ENCODE data around the gene NID1. TPM values are rescaled to one million over a fixed set of nuclear protein-coding genes. Genes with fewer than 3 reads are reported as not detected.
"Not testable (repeated sequence)": the region's sequence is repeated elsewhere in the genome, so short reads cannot be mapped to it uniquely, and the experiment has no call there.

The NID1 gene
- total and polyA plus RNA-seq, 12 donors: 26.0 to 216 (median 82.5) TPM

DNA sequence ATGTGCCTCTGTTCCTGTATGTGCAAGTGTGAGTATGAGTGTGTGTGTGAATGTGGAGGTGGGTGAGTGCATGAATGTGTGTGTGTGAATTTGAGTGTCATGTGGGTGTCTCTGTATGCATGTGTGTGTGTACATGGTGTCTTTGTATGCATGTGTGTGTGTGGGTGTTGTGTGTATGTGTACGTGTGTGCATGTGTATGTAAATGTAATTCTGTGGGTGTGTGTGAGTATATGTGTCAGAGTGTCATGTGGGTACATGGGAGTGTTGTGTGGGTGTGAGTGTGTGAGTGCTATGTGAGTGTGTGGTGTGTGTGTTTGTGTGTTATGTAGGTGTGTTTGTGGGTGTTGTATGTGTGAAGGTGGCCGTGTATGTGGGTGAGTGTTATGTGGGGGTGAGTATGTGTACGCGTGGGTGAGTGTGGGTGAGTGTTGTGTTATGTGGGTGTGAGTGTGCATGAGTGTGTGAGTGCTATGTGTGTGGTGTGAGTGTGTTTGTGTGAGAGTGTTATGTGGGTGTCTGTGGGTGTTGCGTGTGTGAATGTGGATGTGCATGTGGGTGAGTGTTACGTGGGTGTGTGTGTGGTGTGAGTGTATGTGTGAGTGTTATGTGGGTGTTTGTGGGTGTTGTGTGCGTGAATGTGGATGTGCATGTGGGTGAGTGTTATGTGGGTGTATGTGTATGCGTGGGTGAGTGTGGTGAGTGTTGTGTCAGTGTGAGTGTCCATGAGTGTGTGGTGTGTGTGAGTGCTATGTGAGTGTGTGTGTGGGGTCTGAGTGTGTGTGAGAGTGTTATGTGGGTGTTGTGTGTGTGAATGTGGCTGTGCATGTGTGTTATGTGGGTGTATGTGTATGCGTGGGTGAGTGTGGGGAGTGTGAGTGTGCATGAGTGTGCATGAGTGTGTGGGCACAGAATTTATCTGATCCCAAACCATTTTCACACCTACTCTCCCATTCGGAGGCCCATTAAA, 36.6 kb upstream of the NID1 start:
- WGBS, 4 donors: 72 to 82% (median 76%) methylated on average over 10 of the region's 10 CpGs
- Histone ChIP-seq H3K9me3 (replicated peaks in 1 of 3) (no peaks in the 10 kb centered on the region), H3K4me3 (no peak overlapping the region), H3K36me3 (replicated peaks in 1 of 2) (no peaks in the 10 kb centered on the region), H3K4me1 (replicated peaks in 1 of 2) (no peaks in the 10 kb centered on the region), H3K27ac (no peak overlapping the region), H3K27me3 (peaks cover 3% of the 10 kb centered on the region)
- no peak for DNase-seq
- TF ChIP-seq, protein P1, sequence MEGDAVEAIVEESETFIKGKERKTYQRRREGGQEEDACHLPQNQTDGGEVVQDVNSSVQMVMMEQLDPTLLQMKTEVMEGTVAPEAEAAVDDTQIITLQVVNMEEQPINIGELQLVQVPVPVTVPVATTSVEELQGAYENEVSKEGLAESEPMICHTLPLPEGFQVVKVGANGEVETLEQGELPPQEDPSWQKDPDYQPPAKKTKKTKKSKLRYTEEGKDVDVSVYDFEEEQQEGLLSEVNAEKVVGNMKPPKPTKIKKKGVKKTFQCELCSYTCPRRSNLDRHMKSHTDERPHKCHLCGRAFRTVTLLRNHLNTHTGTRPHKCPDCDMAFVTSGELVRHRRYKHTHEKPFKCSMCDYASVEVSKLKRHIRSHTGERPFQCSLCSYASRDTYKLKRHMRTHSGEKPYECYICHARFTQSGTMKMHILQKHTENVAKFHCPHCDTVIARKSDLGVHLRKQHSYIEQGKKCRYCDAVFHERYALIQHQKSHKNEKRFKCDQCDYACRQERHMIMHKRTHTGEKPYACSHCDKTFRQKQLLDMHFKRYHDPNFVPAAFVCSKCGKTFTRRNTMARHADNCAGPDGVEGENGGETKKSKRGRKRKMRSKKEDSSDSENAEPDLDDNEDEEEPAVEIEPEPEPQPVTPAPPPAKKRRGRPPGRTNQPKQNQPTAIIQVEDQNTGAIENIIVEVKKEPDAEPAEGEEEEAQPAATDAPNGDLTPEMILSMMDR (IDR thresholded peaks at IDR 0.05): no peak
- no peak for TF ChIP-seq POLR2A (IDR thresholded peaks at IDR 0.05)
- intact Hi-C loops (cut with DNase I): loop anchor here in 1 of 2 donors (5.0 kb wide), 1 partner anchor 391 kb away; no protein-coding TSS in a partner anchor

DNA sequence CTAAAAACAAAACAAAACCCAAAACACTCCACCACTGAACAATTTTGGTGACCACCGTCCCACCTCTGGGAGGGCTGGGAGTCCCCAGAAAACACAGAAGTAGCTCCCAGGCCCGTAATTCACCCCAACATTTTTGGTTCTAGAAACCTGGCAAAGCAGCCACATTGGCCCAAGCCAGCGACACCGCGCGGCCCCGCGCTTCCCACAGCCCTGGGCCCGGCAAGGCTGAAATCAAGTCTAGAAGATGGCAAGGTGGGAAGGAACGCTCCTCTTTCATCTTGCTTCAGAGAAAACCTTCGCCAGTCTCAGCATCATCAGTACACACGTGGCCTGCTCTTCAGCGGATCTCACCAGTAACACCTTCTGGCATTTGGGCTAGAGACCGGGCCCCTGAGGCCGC, 35.9 kb upstream of the NID1 start:
- peaks cover 3% of the 10 kb centered on the region for H3K27me3 ChIP-seq
- H3K36me3 ChIP-seq (replicated peaks in 1 of 2): no peaks in the 10 kb centered on the region
- WGBS, 4 donors: 85 to 95% (median 87%) methylated on average over 12 to 15 of the region's 15 CpGs
- H3K27ac ChIP-seq: no peak overlapping the region
- TF ChIP-seq, protein P1 (IDR thresholded peaks at IDR 0.05): no peak
- no peak for TF ChIP-seq POLR2A (IDR thresholded peaks at IDR 0.05)
- H3K4me1 ChIP-seq (replicated peaks in 1 of 2): no peaks in the 10 kb centered on the region
- no peak for DNase-seq
- no peak overlapping the region for H3K4me3 ChIP-seq
- intact Hi-C loops (cut with DNase I): loop anchor here in 1 of 2 donors (5.0 kb wide), 1 partner anchor 392 kb away; no protein-coding TSS in a partner anchor
- no peaks in the 10 kb centered on the region for H3K9me3 ChIP-seq (replicated peaks in 1 of 3)

DNA sequence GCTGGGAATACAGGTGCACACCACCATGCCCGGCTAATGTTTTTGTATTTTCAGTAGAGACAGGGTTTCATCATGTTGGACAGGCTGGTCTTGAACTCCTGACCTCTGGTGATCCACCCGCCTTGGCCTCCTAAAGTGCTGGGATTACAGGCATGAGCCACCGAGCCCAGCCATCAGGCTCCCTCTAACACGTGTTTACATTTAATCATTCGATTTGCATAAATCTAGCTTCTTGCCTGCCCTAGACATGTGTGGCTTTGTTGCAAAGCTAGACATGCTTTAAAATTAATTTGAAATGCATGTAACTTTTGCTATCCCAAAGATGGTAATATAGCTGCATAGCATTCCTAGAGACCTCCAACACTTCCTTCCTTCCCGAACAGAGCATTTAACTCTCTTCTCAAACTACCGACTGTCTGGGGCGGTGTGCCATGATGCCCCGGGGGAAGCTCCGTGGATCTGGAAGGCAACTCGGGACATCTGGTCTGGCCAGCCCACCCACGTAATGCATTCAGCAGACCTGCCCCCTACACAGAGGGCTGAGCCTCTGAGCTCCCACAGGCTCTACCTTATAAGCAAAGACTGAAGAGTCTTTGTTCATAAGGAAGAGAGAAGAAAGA, 34.6 kb upstream of the NID1 start:
- WGBS, 4 donors: 50 to 56% (median 51%) methylated on average over 6 to 12 of the region's 12 CpGs
- intact Hi-C loops (cut with DNase I): no loop called here
- Histone ChIP-seq H3K27me3 (peaks cover 3% of the 10 kb centered on the region), H3K36me3 (replicated peaks in 1 of 2) (no peaks in the 10 kb centered on the region), H3K27ac (no peak overlapping the region), H3K4me3 (no peak overlapping the region), H3K4me1 (replicated peaks in 1 of 2) (no peaks in the 10 kb centered on the region), H3K9me3 (replicated peaks in 1 of 3) (no peaks in the 10 kb centered on the region)
- no peak for TF ChIP-seq POLR2A (IDR thresholded peaks at IDR 0.05)
- TF ChIP-seq, protein P1 (IDR thresholded peaks at IDR 0.05): no peak
- no peak for DNase-seq

DNA sequence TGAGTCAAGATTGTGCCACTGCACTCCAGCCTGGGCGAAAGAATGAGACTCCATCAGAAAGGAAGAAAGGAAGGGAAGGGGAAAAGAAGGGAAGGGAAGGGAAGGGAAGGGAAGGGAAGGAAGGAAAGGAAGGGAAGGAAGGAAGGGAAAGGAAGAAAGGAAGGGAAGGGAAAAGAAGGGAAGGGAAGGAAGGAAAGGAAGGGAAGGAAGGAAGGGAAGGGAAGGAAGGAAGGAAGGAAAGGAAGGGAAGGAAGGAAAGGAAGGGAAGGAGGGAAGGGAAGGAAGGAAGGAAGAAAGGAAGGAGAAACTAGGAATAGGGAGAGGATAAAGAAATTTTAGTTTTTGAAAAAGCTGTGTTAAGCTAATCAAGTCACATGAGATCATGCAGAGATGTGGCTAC, 33.4 kb upstream of the NID1 start:
- WGBS, 4 donors: 53 to 94% (median 92%) methylated on average over 1 of the region's 1 CpG
- intact Hi-C loops (cut with DNase I): no loop called here

DNA sequence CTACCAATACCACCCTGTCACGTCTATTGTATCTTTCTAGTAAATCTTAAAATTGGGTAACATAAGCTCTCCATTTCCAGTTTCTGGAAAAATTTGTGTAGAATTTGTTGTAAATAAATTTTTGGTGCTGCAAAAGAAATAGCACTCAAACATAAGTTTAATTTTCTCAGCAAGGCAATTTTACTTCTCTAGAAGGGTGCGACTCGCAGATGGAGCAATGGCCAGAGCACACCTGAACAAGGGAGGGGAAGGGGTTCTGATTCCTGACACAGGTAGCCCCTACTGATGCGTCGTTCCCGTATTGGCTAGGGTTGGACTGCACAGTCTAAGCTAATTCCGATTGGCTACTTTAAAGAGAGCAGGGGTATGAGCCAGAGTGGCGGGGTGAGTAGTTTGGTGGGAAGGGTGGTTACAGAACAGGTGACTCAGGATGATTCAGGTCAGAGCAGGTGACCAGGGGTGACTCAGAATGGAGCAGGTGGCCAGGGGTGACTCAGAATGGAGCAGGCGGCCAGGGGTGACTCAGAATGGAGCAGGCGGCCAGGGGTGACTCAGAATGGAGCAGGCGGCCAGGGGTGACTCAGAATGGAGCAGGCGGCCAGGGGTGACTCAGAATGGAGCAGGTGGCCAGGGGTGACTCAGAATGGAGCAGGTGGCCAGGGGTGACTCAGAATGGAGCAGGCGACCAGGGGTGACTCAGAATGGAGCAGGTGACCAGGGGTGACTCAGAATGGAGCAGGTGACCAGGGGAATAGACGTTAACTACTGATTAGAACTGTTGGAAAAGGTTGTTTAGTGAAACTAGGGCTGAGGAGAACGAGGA, 32.0 kb upstream of the NID1 start:
- H3K27me3 ChIP-seq; H3K4me3 ChIP-seq; H3K4me1 ChIP-seq (replicated peaks in 1 of 2); H3K9me3 ChIP-seq (replicated peaks in 1 of 3); intact Hi-C loops (cut with DNase I); H3K36me3 ChIP-seq (replicated peaks in 1 of 2): not testable (repeated sequence)
- peak; percentile 77 to 91 (median 86) for DNase-seq
- WGBS, 4 donors: 62 to 64% (median 63%) methylated on average over 14 to 15 of the region's 15 CpGs
- H3K27ac ChIP-seq: peak overlapping the region in 3 of 5 donors; percentile 26 to 78 (median 43)

More for the DNA sequence above, 33.4 kb upstream of the NID1 start:
- Histone ChIP-seq H3K27me3 (peaks cover 2% of the 10 kb centered on the region), H3K27ac (no peak overlapping the region), H3K36me3 (replicated peaks in 1 of 2) (no peaks in the 10 kb centered on the region), H3K4me1 (replicated peaks in 1 of 2) (no peaks in the 10 kb centered on the region), H3K9me3 (replicated peaks in 1 of 3) (no peaks in the 10 kb centered on the region), H3K4me3 (no peak overlapping the region)
- TF ChIP-seq POLR2A (IDR thresholded peaks at IDR 0.05): no peak
- TF ChIP-seq, protein P1 (IDR thresholded peaks at IDR 0.05): no peak
- no peak for DNase-seq
